ENCODE measurements around the gene OR56A1.

OR56A1 gene

DNA sequence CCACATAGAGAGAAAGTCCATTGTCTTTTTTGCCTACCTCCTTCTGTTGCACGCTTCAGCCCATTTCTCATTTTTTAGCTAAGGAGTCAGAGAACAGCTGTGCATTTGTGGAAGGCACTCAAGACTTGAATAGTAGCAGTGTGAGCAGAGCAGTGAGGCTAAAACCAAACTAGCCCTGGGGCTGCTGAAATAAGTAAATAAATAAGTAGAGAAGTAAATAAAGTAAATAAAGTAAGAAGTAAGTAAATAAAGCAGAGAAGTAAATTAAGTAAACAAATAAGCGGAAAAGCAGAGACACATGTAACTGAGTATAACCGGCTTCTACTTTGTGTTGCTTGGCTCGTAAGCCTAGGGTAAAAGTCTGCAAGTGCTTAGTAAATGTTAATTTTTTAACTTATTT, 41.4 kb downstream of the OR56A1 start:
- DNase-seq (ENCODE audit: low spot score) = no peak

DNA sequence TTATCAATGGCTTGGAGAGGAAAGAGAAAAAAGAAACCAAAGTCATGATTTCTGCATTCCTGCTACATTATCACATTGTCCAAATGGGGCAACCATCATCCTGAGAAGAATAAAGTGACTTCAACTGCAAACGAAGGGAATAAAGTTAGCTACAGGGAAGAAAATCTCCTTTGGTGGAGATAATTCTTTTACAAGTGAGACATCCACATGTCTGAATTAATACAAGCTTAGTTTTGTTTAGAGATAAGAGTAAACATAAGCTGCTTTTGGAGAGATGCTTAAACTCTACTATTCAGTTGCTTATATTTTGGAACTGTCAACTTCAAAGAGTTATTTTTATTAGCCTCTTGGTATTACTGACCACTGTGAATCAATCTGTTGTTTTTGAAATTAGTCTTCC, 43.7 kb downstream of the OR56A1 start, which contains the start of gene OR52L1:
OR52L1 (minus strand) TSS at position 101 of the 400 bp plus-strand sequence; CDS start at position 46, 55 bp downstream.
- no peak for DNase-seq (ENCODE audit: low spot score)

DNA sequence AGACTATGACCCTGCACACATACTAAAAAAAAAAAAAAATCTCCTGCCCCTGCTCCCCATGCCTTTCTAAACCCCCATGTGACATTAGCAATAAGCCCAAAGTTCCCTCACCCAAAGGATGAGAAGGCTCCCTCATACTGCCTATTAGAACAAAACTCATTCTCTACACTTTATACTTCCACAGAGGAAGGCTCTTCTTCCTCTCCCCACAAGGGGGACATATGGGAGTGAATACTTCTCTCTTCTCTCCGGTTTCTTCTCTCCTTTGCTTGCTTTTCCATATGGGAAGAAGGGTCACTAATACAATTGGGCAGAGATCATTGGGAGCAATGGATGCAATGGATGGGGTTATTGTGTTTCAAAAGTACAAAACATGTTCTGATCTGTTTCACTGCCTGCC, 47.1 kb downstream of the OR56A1 start:
- DNase-seq (ENCODE audit: low spot score) = no peak

DNA sequence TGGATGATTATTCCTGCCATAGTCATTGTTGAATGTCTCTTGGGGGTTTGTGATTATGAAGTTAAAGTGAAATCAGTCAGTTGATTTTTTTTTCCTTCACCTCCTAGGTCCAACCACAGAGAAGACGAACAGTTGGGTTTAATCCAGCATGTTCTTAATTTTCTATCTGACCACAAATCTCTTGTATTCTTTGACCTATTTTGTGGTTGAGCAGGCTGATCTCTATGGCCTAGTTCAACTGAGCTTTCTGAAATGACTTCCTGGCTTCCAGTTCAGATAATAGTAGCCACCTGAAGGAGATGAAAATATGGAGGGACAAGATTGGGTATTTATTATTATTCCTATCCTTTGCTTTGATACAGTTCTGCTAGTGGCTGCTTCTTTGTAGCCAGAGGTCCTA, 57.0 kb downstream of the OR56A1 start:
- no peak for DNase-seq (ENCODE audit: low spot score)

Measured in LoVo (cell line).